ENCODE results near the gene CRACR2B.

DNA sequence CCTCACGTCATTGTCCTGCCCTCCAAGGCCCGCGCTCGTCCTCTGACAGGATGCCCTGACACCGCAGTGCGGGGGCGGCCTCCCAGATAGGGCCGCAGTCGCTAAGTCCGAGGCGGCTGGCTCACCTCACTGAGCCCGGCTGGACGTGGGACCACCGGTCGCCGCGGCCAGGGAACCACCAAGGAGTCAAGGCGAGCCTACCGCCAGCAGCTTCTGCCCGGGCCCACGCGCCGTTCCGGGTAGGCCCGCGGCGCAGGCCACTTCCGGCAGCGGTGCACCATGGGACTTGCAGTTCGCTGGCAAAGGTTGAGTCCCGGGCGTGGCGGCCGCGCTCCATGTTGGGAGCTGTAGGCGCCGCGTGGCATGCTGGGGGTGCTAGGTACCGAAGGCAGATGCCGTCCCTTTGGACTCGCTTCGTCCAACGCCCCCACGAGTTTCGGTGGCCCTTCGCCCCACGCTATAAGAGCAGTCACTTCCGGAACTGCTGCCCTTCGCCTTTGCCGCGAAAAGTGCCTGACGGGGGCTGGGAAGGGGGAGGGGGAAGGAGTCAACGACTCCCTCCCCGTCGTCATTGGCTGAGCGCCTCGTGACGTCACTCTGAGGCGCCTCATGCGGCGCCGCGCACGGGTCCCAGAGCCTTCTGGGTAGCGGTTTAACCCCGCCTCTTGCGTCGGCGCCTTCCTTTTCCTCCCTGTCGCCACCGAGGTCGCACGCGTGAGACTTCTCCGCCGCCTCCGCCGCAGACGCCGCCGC lies 18.3 kb upstream of the CRACR2B start, which contains the start of gene RPLP2:
- TF ChIP-seq GATA3 (IDR thresholded peaks at IDR 0.05; ENCODE audit: low read depth, low read length) (no peak), GATA2 (IDR thresholded peaks at IDR 0.05; ENCODE audit: low read depth, low read length) (no peak)
